GM19395 (cell line): Measurements from ENCODE around the gene SERTAD2.

Source experiments
- ATAC-seq: cut with Tn5 transposase; IDR thresholded peaks from one replicate; pipeline ENCODE4 v1.9.1; 2021; ENCODE audit warnings: mild to moderate bottlenecking, moderate library complexity; ENCODE audit not compliant: unreplicated experiment

SERTAD2 gene, protein sequence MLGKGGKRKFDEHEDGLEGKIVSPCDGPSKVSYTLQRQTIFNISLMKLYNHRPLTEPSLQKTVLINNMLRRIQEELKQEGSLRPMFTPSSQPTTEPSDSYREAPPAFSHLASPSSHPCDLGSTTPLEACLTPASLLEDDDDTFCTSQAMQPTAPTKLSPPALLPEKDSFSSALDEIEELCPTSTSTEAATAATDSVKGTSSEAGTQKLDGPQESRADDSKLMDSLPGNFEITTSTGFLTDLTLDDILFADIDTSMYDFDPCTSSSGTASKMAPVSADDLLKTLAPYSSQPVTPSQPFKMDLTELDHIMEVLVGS

DNA sequence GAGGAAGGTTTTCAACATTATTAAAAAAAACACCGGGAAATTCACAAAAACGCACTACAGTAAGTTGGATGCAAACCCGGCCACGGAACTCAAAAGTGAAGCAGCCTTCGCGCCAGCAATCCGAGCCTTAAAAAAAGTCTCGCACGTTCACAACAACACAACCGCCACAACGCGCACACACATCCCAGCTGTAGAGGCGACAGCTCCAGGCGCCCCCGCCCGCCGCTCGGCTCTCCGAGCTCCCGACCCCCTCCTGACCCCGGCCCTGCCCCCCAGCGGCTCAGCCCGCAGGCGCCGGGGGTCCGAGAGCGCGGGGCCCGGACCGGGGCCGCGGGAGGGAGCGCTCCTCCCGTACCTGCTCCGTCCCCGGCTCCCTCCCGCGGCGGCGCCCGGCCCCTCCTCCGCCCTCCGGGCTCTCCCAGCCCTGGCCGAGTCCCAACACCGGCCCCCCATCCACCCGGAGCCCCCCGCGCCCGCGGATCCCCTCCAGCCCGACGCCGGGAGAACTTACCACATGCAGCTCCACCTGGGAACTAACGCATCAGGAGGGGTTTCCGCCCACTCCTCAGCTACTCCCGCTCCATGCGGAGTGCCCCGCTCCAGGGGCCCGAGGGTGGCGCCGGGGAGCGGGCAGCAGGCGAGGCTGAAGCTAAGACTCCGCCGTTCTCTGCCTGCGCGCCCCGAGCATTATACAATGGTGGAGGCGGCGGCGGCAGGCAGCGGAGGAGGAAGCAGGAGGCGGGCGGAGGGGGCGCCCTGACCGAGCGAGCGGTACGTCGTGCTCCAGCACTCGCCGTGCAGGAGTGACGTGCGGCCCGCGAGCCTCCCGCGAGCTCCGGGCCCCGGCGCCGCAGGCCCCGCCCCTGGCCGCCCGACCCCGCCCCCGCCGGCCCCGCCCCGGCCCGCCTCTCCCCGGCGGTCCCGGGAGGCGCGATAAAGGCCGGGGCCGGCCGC lies at the start of gene SERTAD2:
Gene SERTAD2 (minus strand): TSS at position 805 of the 954 bp plus-strand sequence. CDS start 17,042 bp downstream, outside the sequence.
- peak; percentile 67 for ATAC-seq

- peak; percentile 39 for ATAC-seq
These were observed 46.6 kb upstream of the SERTAD2 start for GRCh38 chr2:64700133-64700809.

DNA sequence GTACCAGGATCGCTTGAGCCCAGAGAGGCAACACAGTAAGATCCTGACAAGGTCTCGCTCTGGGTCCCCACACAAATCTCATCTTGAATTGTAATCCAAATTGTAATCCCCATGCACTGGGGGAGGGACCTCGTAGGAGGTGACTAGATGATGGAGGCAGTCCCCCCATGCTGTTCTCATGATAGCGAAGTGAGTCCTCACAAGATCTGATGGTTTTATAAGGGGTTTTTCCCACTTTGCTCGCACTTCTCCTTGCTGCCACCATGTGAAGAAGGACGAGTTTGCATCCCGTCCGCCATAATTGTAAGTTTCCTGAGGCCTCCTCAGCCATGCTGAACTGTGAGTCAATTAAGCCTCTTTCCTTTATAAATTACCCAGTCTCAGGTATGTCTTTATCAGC lies 46.0 kb upstream of the SERTAD2 start:
- peak; percentile 43 for ATAC-seq

DNA sequence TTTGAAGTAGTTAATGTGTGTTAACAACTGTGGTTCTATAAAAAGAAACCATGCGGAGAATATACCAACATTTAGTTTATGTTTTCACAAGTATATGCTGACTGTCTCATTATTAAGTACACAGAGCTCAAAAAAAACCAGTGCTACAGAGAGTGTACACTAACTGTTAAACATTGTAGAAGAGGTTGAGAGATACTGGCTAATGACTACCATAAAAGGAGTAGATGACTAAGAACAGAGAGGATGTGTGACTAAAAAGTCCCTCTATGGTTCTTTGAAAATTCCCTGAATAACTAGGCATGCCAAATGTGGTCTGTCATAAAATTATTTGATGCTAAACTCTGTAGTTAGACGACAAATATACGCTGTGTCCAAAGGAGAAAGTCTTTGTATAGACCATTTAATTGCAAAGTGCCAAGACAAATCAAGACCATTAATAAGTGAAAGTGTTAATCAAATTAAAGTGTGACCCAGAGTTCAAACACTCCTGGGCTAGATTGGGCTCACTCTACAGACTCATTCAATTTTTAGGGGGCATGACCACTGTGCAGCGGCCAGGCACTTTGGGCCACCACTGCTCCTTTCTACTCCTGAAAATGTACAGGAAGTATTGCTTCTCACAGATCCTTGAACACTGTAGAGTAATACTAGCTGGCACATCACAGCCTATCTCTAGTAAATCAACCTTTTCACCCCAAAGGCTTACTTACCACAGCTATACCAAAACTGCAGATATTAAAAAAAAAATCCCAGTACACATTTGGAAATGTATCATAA lies 45.1 kb upstream of the SERTAD2 start:
- ATAC-seq, result peak; percentile 89

DNA sequence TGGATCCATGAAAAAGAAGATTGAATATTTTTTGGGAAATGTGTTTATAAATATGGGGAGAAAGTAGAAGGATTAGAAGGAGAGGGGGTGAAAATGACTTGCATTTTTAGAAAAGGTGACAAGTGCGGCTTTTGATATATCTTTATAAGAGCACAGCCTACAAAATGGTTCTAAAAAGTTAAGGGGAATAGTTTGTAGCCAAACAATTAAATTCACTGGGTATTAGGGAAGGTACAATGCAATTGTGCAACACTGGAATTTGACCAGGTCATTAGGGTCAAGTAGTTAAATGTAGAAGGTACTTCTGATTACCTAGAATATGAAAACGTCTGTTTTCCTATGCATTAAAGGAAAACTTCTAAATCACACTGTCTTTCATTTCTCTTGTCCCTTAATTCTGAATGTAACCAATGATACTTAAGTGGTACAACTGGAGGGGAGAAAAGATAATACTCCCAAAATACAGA lies 44.5 kb upstream of the SERTAD2 start:
- no peak for ATAC-seq

DNA sequence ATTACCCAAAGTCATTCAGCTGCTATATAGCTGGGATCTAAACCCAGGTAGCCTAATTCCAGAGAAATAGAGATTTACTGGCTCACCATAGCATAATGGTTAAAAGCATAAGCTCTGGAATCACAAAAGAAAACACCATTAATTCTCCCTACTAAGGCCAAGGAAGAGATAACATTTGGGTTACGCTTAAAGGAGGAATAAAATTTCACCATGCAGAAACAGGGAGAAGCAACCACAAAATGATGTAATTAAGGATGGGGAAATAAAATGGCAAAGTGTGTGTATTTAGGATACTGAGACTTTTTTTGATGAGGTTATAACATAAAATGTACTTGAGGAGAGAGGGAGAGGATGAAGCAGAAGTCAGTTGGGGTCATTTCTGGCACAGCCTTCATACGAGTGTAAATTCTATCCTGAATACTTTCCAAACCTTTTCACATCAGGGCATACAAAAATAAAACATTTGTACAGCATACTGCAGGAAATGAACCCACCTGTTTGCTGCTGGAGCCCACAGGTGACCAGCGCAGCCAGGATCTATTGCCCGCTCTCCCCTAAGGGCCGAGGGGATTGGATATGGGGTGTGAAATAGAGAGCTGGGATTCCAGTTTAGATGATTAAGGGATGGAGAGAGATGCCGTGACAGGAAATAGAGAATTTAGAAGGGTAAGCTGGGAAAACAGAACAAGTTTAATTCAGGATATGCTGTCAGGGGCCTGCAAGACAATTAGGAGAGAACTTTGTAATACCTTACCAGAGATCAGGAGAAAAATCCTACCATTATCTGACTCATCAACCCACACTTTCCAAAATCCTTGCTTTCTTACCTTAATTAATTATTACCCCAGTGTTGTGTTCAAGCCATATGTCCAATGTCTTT lies 43.8 kb upstream of the SERTAD2 start:
- ATAC-seq, result no peak

- ATAC-seq, result no peak
These were observed 42.9 kb upstream of the SERTAD2 start for GRCh38 chr2:64696636-64697035.

DNA sequence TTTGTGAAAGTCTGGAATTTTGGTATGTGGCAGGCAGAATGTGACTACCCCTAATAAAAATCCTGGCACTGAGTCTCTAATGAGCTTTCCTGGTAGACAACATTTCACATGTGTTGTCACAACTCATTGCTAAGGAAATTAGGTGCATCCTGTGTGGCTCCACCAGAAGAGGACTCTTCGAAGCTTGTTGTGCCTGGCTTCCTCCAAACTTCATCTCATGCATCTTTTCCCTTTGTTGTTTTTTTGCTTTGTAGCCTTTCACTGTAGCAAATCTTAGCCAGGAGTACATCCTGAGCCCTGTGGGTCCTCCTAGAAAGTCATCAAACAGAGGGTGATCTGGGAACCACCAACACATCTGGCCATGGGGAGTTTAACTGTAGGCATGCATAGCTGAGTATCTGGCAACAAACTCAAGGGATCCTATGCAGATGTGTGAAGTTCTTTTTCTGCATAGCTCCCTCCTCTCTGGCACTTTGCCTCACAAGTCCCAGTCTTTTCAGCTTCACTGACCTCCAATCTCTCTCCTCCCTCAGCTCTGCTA lies 42.1 kb upstream of the SERTAD2 start:
- ATAC-seq, result no peak

- no peak for ATAC-seq
These were observed 38.7 kb upstream of the SERTAD2 start for GRCh38 chr2:64692401-64692800.

DNA sequence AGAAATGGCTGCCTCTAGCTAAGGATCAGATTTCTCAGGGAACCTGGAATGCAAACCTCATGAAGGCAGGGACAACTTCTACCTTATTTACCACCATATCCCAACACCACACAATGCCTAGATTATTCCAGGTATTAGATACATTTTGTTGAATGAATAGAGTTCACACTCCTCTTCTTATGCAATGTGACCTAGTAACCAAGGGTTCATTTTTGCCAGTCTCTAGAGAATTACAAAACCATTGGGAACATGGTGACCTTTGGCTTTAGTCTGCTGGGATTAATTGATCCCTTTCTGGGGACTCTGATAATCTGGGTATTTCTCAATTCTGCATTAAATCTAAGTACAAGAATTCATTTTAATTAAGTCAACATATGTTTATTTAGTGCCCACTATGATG lies 35.2 kb upstream of the SERTAD2 start:
- no peak for ATAC-seq

- ATAC-seq, result no peak
These were observed 32.7 kb upstream of the SERTAD2 start for GRCh38 chr2:64686283-64686956.

DNA sequence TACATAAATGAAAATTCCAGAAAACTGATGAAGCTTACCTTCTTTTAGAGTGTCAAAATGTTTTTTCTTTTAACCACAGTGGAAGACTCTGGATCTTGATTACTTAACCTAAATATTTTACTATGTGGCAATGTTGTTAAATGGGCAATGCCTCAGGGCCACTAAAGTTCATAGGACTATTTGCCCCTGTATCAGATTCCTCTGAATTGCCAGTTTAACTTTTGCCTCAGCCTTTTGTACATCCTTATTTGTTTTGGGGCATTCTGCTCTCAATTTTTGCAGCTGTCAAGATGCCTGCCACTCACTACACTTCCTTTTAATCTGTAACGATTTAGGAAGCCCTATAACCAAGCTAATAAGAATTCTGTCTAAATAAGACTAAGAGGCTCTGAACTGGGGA lies 31.7 kb upstream of the SERTAD2 start:
- ATAC-seq, result no peak

- no peak for ATAC-seq
These were observed 30.2 kb upstream of the SERTAD2 start for GRCh38 chr2:64683771-64684510.

DNA sequence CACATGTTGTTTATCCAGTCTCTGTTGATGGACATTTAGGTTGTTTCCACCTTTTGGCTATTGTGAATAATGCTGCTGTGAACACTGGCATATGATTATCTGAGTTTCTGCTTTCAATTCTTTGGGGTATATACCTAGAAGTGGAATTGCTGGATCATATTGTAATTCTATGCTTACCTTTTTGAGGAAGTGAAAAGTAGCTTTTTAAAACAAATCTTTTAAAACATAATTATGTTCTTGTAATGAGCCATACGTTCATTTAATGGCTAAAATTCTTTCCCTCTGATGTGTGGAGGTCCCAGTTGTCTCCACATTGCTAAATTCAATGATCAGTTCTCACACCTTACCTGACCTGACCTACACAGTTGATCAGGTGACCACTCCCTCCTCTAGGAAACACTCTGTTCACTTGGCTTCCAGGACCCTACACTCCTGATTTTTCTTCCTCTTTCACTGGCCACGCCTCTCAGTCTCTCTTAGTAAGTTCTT lies 27.8 kb upstream of the SERTAD2 start:
- ATAC-seq, result no peak

GRCh38 chr2:64679673-64680425 lies 26.1 kb upstream of the SERTAD2 start:
- no peak for ATAC-seq

- no peak for ATAC-seq
These were observed 25.3 kb upstream of the SERTAD2 start for GRCh38 chr2:64678771-64679590.
